ENCODE data around the gene DKK1.

DKK1 gene

GRCh38 chr10:52331638-52332364, 17.7 kb downstream of the DKK1 start:
- DNase-seq (ENCODE audit: low read depth), result no peak
- H3K4me3 ChIP-seq (replicated peaks; ENCODE audit: low read depth, low read length), result no peak overlapping the region
- TF ChIP-seq CTCF (IDR thresholded peaks at IDR 0.05; ENCODE audit: low read length, missing control alignments), result no peak

GRCh38 chr10:52332815-52333214, 18.7 kb downstream of the DKK1 start:
- DNase-seq (ENCODE audit: low read depth), result peak; percentile 30
- TF ChIP-seq CTCF (IDR thresholded peaks at IDR 0.05; ENCODE audit: low read length, missing control alignments), result no peak
- no peak overlapping the region for H3K4me3 ChIP-seq (replicated peaks; ENCODE audit: low read depth, low read length)

- no peak overlapping the region for H3K4me3 ChIP-seq (replicated peaks; ENCODE audit: low read depth, low read length)
- DNase-seq (ENCODE audit: low read depth), result no peak
- TF ChIP-seq CTCF (IDR thresholded peaks at IDR 0.05; ENCODE audit: low read length, missing control alignments), result no peak
These were observed 20.5 kb downstream of the DKK1 start for GRCh38 chr10:52334595-52334994.

GRCh38 chr10:52335665-52336064, 21.6 kb downstream of the DKK1 start:
- no peak for TF ChIP-seq CTCF (IDR thresholded peaks at IDR 0.05; ENCODE audit: low read length, missing control alignments)
- no peak for DNase-seq (ENCODE audit: low read depth)
- no peak overlapping the region for H3K4me3 ChIP-seq (replicated peaks; ENCODE audit: low read depth, low read length)

GRCh38 chr10:52337225-52337624, 23.1 kb downstream of the DKK1 start:
- no peak for TF ChIP-seq CTCF (IDR thresholded peaks at IDR 0.05; ENCODE audit: low read length, missing control alignments)
- no peak for DNase-seq (ENCODE audit: low read depth)
- H3K4me3 ChIP-seq (replicated peaks; ENCODE audit: low read depth, low read length), result no peak overlapping the region

GRCh38 chr10:52343439-52343838, 29.4 kb downstream of the DKK1 start:
- no peak overlapping the region for H3K4me3 ChIP-seq (replicated peaks; ENCODE audit: low read depth, low read length)
- TF ChIP-seq CTCF (IDR thresholded peaks at IDR 0.05; ENCODE audit: low read length, missing control alignments), result no peak
- no peak for DNase-seq (ENCODE audit: low read depth)

Data from fibroblast of pulmonary artery (primary cell).